A549 (cell line): ENCODE data around the gene DCUN1D1. TPM values are rescaled to one million over a fixed set of nuclear protein-coding genes. Genes with fewer than 3 reads are reported as not detected.

Experiments
- ATAC-seq, 2 experiments: fragments of 200-7000 bp in 1 of 2; fragments of >200 bp in 1 of 2; cut with Nextera tagmentation in 1 of 2; cut with Tn5 transposase in 1 of 2; 3 replicates each; pipeline versions ENCODE4 v1.8.0 to v1.9.1; 2018 to 2020; ENCODE audit warnings: mild to moderate bottlenecking in 1 of 2, moderate library complexity in 1 of 2
- CTCF ChIA-PET: fragments of 300-600 bp; sonication (Branson Sonifier 250); formaldehyde crosslinking; extraction: SDS; loops from one replicate; lab custom pipeline; 2021; ENCODE audit warnings: antibody characterized with exemption, inconsistent platforms; lab: Yijun Ruan, JAX
- POLR2A ChIA-PET: fragments of 350-600 bp; formaldehyde crosslinking; extraction: SDS; loops from one replicate; lab custom pipeline; 2021; ENCODE audit warnings: antibody characterized with exemption, inconsistent platforms; lab: Yijun Ruan, JAX
- DNase-seq, 2 experiments: peaks; one replicate each; pipeline versions ENCODE4 v3.0.0 to v3.0.0-alpha.2; 2011 to 2016; ENCODE audit warnings: low read depth in 1 of 2, low spot score in 1 of 2
- FAIRE-seq: peaks from 2 replicates; lab custom pipeline; 2011; peaks lifted over from hg19 to GRCh38; lab: Jason Lieb, UNC
- H3K27ac ChIP-seq, 2 experiments: fragments of >200 bp; sonication (Bioruptor Twin); formaldehyde crosslinking; 3 replicates each; pipeline ENCODE4 v1.5.1; 2016 to 2017
- H3K4me1 ChIP-seq: fragments of >200 bp; sonication (Bioruptor Twin); formaldehyde crosslinking; 3 replicates; pipeline ENCODE4 v1.6.1; 2016
- H3K4me2 ChIP-seq: fragments of >200 bp; sonication (Bioruptor Twin); formaldehyde crosslinking; 3 replicates; pipeline ENCODE4 v1.6.1; 2016
- H3K4me3 ChIP-seq: fragments of >200 bp; sonication (Bioruptor Twin); formaldehyde crosslinking; 3 replicates; pipeline ENCODE4 v1.5.1; 2016
- H3K9me3 ChIP-seq: fragments of >200 bp; sonication (Bioruptor Twin); formaldehyde crosslinking; 3 replicates; pipeline ENCODE4 v1.6.1; 2016
- BHLHE40 ChIP-seq: IDR thresholded peaks from 2 replicates; pipeline ENCODE4 v1.6.1; 2012; ENCODE audit warnings: low read depth, low read length, inconsistent platforms
- EHMT2 ChIP-seq: fragments of 200-600 bp; sonication (generic); IDR thresholded peaks from 2 replicates; pipeline ENCODE4 v1.6.1; 2016; ENCODE audit warnings: antibody characterized with exemption, low read depth, mild to moderate bottlenecking, moderate library complexity
- EP300 ChIP-seq, 2 experiments: fragments of >200 bp; sonication (Bioruptor Twin); formaldehyde crosslinking; IDR thresholded peaks; 2 replicates in 1 of 2; 3 replicates in 1 of 2; pipeline ENCODE4 v1.6.1; 2016 to 2017
- ESRRA ChIP-seq: fragments of 150-350 bp; IDR thresholded peaks from 2 replicates; pipeline ENCODE4 v1.6.1; 2014; ENCODE audit warnings: mild to moderate bottlenecking, low read length, borderline replicate concordance
- FOSB ChIP-seq: fragments of 250-450 bp; sonication (Bioruptor Pico); IDR thresholded peaks from 2 replicates; pipeline ENCODE4 v1.5.0; 2020; ENCODE audit warnings: mild to moderate bottlenecking, moderate library complexity
- GATA3 ChIP-seq: IDR thresholded peaks from 2 replicates; pipeline ENCODE4 v1.6.1; 2012; ENCODE audit warnings: borderline replicate concordance
- HOXB13 ChIP-seq: fragments of 250-450 bp; sonication (Bioruptor Pico); IDR thresholded peaks from 2 replicates; pipeline ENCODE4 v1.5.0; 2020; ENCODE audit warnings: low read depth, mild to moderate bottlenecking, moderate library complexity
- HOXB5 ChIP-seq: fragments of 250-450 bp; sonication (Bioruptor Pico); IDR thresholded peaks from 2 replicates; pipeline ENCODE4 v1.5.0; 2020; ENCODE audit warnings: mild to moderate bottlenecking, moderate library complexity
- JUNB ChIP-seq: fragments of >200 bp; sonication (Bioruptor Twin); formaldehyde crosslinking; IDR thresholded peaks from 2 replicates; pipeline ENCODE4 v1.6.1; 2016
- KDM5A ChIP-seq: fragments of 200-600 bp; sonication (generic); IDR thresholded peaks from 2 replicates; pipeline ENCODE4 v1.6.1; 2016; ENCODE audit warnings: antibody characterized with exemption, mild to moderate bottlenecking
- MAFK ChIP-seq: fragments of 450-650 bp; IDR thresholded peaks from 2 replicates; pipeline ENCODE4 v1.6.1; 2014; ENCODE audit not compliant: partially characterized antibody
- MAX ChIP-seq: IDR thresholded peaks from 2 replicates; pipeline ENCODE4 v1.6.1; 2012
- MYC ChIP-seq: IDR thresholded peaks from 2 replicates; pipeline ENCODE4 v1.6.1; 2012; ENCODE audit warnings: mild to moderate bottlenecking, inconsistent platforms, low read length, improper control_type of control experiment, borderline replicate concordance
- NR3C1 ChIP-seq: fragments of >200 bp; sonication (Bioruptor Twin); formaldehyde crosslinking; IDR thresholded peaks from 3 replicates; pipeline ENCODE4 v1.6.1; 2017
- PHF8 ChIP-seq: fragments of 200-600 bp; sonication (generic); IDR thresholded peaks from 2 replicates; pipeline ENCODE4 v1.6.1; 2016; ENCODE audit warnings: low read depth, mild to moderate bottlenecking, antibody characterized with exemption, moderate library complexity, borderline replicate concordance
- POLR2AphosphoS2 ChIP-seq: conservative IDR thresholded peaks from 2 replicates; pipeline ENCODE4 v1.6.1; 2012; ENCODE audit warnings: low read length, improper control_type of control experiment, inconsistent platforms
- RARB ChIP-seq: fragments of 250-450 bp; sonication (Bioruptor Pico); IDR thresholded peaks from 2 replicates; pipeline ENCODE4 v1.8.0; 2021; ENCODE audit warnings: mild to moderate bottlenecking, moderate library complexity
- RCOR1 ChIP-seq: fragments of 150-350 bp; IDR thresholded peaks from 2 replicates; pipeline ENCODE4 v1.6.1; 2014; ENCODE audit warnings: antibody characterized with exemption, low read length, low read depth
- RNF2 ChIP-seq: fragments of 200-600 bp; sonication (generic); IDR thresholded peaks from 2 replicates; pipeline ENCODE4 v1.6.1; 2016; ENCODE audit warnings: low read depth, mild to moderate bottlenecking, antibody characterized with exemption, moderate library complexity, borderline replicate concordance
- TP53 ChIP-seq: fragments of 250-450 bp; sonication (Bioruptor Pico); IDR thresholded peaks from 2 replicates; pipeline ENCODE4 v1.5.0; 2021; ENCODE audit warnings: mild to moderate bottlenecking, moderate library complexity
- ZC3H11A ChIP-seq: fragments of 450-650 bp; IDR thresholded peaks from 2 replicates; pipeline ENCODE4 v1.6.1; 2014; ENCODE audit warnings: antibody characterized with exemption, mild to moderate bottlenecking
- ZFP36 ChIP-seq: fragments of 450-650 bp; IDR thresholded peaks from 2 replicates; pipeline ENCODE4 v1.6.1; 2014; ENCODE audit warnings: borderline replicate concordance; ENCODE audit not compliant: partially characterized antibody
- ZSCAN20 ChIP-seq: fragments of 250-450 bp; sonication (Bioruptor Pico); IDR thresholded peaks from 2 replicates; pipeline ENCODE4 v1.8.0; 2022; ENCODE audit warnings: mild to moderate bottlenecking, moderate library complexity
- WGBS: methylation state at CpG from one replicate; pipeline ENCODE4 v1.1.6; 2017; ENCODE audit errors: missing lambda C conversion rate; 5-methylcytosine and 5-hydroxymethylcytosine counted together
- polyA plus RNA-seq, 4 experiments: library from polyadenylated mRNA; depleted of rRNA in 3 of 4; stranded (reverse); fragments of >200 nt; fragmentation: RNase III in 1 of 4; extraction: RNeasy Plus Mini Kit Qiagen cat#74134 plus additional on column Dnase treatment in 1 of 4; gene quantifications; 2 replicates in 3 of 4; 3 replicates in 1 of 4; pipeline ENCODE4 v1.2.3, GENCODE V29; 2011 to 2017
- TF ChIP-seq, protein P1 (sequence below): fragments of 250-450 bp; sonication (Bioruptor Pico); IDR thresholded peaks from 2 replicates; pipeline ENCODE4 v1.5.0; 2021; ENCODE audit warnings: mild to moderate bottlenecking, moderate library complexity, borderline replicate concordance
- TF ChIP-seq, protein P2 (sequence below): fragments of 150-350 bp; IDR thresholded peaks from 2 replicates; pipeline ENCODE4 v1.6.1; 2014; ENCODE audit warnings: low read depth, mild to moderate bottlenecking, low read length
- TF ChIP-seq, protein P3 (sequence below): fragments of 200-600 bp; sonication (generic); IDR thresholded peaks from 2 replicates; pipeline ENCODE4 v1.6.1; 2016; ENCODE audit warnings: antibody characterized with exemption, mild to moderate bottlenecking, moderate library complexity

DCUN1D1 gene
- polyA plus RNA-seq, 2 of the 4 experiments (the other 2 are of a cell fraction) = 20.3 to 34.4 TPM

DNA sequence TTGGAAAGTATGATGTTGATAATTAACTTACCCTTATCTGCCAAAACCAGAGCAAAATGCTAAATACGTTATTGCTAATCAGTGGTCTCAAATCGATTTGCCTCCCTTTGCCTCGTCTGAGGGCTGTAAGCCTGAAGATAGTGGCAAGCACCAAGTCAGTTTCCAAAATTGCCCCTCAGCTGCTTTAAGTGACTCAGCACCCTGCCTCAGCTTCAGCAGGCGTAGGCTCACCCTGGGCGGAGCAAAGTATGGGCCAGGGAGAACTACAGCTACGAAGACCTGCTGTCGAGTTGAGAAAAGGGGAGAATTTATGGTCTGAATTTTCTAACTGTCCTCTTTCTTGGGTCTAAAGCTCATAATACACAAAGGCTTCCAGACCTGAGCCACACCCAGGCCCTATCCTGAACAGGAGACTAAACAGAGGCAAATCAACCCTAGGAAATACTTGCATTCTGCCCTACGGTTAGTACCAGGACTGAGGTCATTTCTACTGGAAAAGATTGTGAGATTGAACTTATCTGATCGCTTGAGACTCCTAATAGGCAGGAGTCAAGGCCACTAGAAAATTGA lies 59.7 kb downstream of the DCUN1D1 start:
- WGBS = 24% methylated on average over 9 of the region's 9 CpGs
- Histone ChIP-seq H3K27ac (peak overlapping the region; percentile 80 to 82), H3K4me1 (peaks cover 22% of the 10 kb centered on the region), H3K9me3 (no peaks in the 10 kb centered on the region), H3K4me3 (no peak overlapping the region), H3K4me2 (peak overlapping the region; percentile 79)
- ATAC-seq (peak; percentile 95 to 99), FAIRE-seq (no peak), DNase-seq (peak; percentile 18 to 60)
- ChIA-PET CTCF (interaction anchor here (0.7 to 1.6 kb wide), 2 partner anchors 9 to 11 kb away, joined by 3 to 9 read pairs; no protein-coding TSS in a partner anchor), POLR2A (no interaction called here)
- TF ChIP-seq MAX = peak; percentile 39; the same call in 1 of the 2 replicates
- TF ChIP-seq MAFK = peak; percentile 51
- TF ChIP-seq RNF2 = no peak

DNA sequence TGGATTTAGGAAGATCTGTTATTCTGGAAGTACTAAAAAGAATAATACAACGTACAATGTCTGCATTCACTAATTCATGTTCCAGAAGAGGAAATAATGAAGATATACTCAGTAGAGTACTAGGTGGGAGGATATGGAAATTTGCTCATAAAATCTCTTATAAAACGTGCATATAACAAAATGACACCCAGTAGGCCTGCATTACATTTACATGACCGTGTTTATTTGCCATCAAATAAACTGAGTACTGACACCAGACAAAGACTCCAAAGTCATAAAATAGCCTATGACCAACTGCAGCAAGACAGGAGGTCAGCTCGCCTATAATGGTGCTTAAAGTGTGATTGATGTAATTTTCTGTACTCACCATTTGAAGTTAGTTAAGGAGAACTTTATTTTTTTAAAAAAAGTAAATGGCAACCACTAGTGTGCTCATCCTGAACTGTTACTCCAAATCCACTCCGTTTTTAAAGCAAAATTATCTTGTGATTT lies 60.4 kb downstream of the DCUN1D1 start:
- POLR2A ChIA-PET = no interaction called here
- TF ChIP-seq BHLHE40 (no peak), HOXB5 (CRISPR knock-in tag) (no peak), EHMT2 (no peak), FOSB (CRISPR knock-in tag) (no peak), GATA3 (no peak), TP53 (CRISPR knock-in tag) (no peak), POLR2AphosphoS2 (no peak)
- TF ChIP-seq, protein P1, sequence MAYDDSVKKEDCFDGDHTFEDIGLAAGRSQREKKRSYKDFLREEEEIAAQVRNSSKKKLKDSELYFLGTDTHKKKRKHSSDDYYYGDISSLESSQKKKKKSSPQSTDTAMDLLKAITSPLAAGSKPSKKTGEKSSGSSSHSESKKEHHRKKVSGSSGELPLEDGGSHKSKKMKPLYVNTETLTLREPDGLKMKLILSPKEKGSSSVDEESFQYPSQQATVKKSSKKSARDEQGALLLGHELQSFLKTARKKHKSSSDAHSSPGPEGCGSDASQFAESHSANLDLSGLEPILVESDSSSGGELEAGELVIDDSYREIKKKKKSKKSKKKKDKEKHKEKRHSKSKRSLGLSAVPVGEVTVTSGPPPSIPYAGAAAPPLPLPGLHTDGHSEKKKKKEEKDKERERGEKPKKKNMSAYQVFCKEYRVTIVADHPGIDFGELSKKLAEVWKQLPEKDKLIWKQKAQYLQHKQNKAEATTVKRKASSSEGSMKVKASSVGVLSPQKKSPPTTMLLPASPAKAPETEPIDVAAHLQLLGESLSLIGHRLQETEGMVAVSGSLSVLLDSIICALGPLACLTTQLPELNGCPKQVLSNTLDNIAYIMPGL = no peak
- TF ChIP-seq, protein P2, sequence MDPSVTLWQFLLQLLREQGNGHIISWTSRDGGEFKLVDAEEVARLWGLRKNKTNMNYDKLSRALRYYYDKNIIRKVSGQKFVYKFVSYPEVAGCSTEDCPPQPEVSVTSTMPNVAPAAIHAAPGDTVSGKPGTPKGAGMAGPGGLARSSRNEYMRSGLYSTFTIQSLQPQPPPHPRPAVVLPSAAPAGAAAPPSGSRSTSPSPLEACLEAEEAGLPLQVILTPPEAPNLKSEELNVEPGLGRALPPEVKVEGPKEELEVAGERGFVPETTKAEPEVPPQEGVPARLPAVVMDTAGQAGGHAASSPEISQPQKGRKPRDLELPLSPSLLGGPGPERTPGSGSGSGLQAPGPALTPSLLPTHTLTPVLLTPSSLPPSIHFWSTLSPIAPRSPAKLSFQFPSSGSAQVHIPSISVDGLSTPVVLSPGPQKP = no peak
- TF ChIP-seq, all 56 proteins: peak for 0
- no peak for FAIRE-seq
- Histone ChIP-seq H3K4me3 (no peak overlapping the region), H3K4me2 (peak overlapping the region; percentile 79), H3K9me3 (no peaks in the 10 kb centered on the region), H3K4me1 (peaks cover 22% of the 10 kb centered on the region), H3K27ac (peak overlapping the region; percentile 80 to 82; a peak in 5 of 6 replicates)
- CTCF ChIA-PET = interaction anchor here (1.6 kb wide), 1 partner anchor 10 kb away, joined by 9 read pairs; no protein-coding TSS in a partner anchor
- 61% methylated on average over 5 of the region's 5 CpGs for WGBS
- no peak; a peak in 2 of 6 replicates for ATAC-seq
- DNase-seq = no peak

DNA sequence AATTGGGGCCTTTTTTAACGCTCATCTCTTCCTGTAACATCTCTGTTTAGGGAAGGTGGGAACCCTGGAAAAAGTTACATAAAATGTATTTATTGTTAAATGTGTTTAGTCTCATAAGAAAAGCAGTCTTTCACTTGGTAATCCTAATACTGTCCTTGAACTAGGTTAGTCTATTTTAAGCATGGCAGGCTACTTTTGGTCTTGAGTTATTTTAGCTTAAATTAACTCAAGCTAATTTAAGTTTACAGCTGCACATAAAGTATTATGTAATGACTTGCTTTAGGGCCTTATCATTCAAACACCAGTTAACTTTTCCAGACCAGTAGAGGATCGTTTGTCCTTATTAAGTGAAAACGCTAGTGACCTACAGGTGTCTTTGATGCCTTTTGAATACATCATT lies 63.2 kb downstream of the DCUN1D1 start:
- WGBS = 88% methylated on average over 3 of the region's 3 CpGs
- FAIRE-seq = no peak
- POLR2A ChIA-PET = no interaction called here

More for the DNA sequence above, 63.2 kb downstream of the DCUN1D1 start:
- DNase-seq (no peak), ATAC-seq (no peak)
- no peaks in the 10 kb centered on the region for H3K9me3 ChIP-seq
- H3K4me2 ChIP-seq = no peak overlapping the region
- no peak overlapping the region for H3K4me3 ChIP-seq
- H3K27ac ChIP-seq = no peak overlapping the region
- H3K4me1 ChIP-seq = peaks cover 22% of the 10 kb centered on the region
- CTCF ChIA-PET = interaction anchor here (0.9 to 1.9 kb wide), 2 partner anchors 9 to 465 kb away, joined by 3 to 5 read pairs; no protein-coding TSS in a partner anchor
- no peak for TF ChIP-seq ZC3H11A
- TF ChIP-seq, protein P3, sequence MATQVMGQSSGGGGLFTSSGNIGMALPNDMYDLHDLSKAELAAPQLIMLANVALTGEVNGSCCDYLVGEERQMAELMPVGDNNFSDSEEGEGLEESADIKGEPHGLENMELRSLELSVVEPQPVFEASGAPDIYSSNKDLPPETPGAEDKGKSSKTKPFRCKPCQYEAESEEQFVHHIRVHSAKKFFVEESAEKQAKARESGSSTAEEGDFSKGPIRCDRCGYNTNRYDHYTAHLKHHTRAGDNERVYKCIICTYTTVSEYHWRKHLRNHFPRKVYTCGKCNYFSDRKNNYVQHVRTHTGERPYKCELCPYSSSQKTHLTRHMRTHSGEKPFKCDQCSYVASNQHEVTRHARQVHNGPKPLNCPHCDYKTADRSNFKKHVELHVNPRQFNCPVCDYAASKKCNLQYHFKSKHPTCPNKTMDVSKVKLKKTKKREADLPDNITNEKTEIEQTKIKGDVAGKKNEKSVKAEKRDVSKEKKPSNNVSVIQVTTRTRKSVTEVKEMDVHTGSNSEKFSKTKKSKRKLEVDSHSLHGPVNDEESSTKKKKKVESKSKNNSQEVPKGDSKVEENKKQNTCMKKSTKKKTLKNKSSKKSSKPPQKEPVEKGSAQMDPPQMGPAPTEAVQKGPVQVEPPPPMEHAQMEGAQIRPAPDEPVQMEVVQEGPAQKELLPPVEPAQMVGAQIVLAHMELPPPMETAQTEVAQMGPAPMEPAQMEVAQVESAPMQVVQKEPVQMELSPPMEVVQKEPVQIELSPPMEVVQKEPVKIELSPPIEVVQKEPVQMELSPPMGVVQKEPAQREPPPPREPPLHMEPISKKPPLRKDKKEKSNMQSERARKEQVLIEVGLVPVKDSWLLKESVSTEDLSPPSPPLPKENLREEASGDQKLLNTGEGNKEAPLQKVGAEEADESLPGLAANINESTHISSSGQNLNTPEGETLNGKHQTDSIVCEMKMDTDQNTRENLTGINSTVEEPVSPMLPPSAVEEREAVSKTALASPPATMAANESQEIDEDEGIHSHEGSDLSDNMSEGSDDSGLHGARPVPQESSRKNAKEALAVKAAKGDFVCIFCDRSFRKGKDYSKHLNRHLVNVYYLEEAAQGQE = no peak
- no peak for TF ChIP-seq RARB (CRISPR knock-in tag)
- no peak for TF ChIP-seq RCOR1
- TF ChIP-seq RNF2 = no peak
- TF ChIP-seq ZSCAN20 (CRISPR knock-in tag) = no peak
- TF ChIP-seq NR3C1 = no peak
- TF ChIP-seq ESRRA = no peak
- TF ChIP-seq EP300 (IDR thresholded peaks at IDR 0.05) = no peak
- no peak for TF ChIP-seq MAFK
- TF ChIP-seq ZFP36 = no peak
- no peak for TF ChIP-seq FOSB (CRISPR knock-in tag)
- no peak for TF ChIP-seq PHF8
- no peak for TF ChIP-seq JUNB
- TF ChIP-seq KDM5A = no peak
- TF ChIP-seq BHLHE40 = no peak
- no peak for TF ChIP-seq MYC
- no peak for TF ChIP-seq HOXB13 (CRISPR knock-in tag)
